GM12874 (cell line): ENCODE measurements around the gene NEMP1.

Source experiments
- CTCF ChIP-seq: IDR thresholded peaks from 2 replicates; pipeline ENCODE4 v1.5.1; 2011; ENCODE audit warnings: low read depth, mild to moderate bottlenecking, control low read depth, low read length, moderate library complexity; ENCODE audit not compliant: insufficient read depth

Gene NEMP1

GRCh38 chr12:57029457-57029856, 49.1 kb downstream of the NEMP1 start:
- no peak for TF ChIP-seq CTCF

- TF ChIP-seq CTCF, result no peak
These were observed 50.8 kb downstream of the NEMP1 start for GRCh38 chr12:57027805-57028153.

GRCh38 chr12:57027011-57027804, 51.4 kb downstream of the NEMP1 start:
- no peak for TF ChIP-seq CTCF

- TF ChIP-seq CTCF, result no peak
These were observed 53.4 kb downstream of the NEMP1 start for GRCh38 chr12:57025196-57025595.

- no peak for TF ChIP-seq CTCF
These were observed 58.4 kb downstream of the NEMP1 start for GRCh38 chr12:57019983-57020719.

- no peak for TF ChIP-seq CTCF
These were observed 59.7 kb downstream of the NEMP1 start for GRCh38 chr12:57018906-57019305.

- TF ChIP-seq CTCF, result no peak
These were observed 62.2 kb downstream of the NEMP1 start, which contains the start of gene TAC3 for GRCh38 chr12:57016348-57016747. TSS of gene TAC3 (minus strand) at chr12:57016529. CDS start at chr12:57015797, 732 bp downstream.
